ENCODE measurements around the gene MAPKAP1.

MAPKAP1 gene

DNA sequence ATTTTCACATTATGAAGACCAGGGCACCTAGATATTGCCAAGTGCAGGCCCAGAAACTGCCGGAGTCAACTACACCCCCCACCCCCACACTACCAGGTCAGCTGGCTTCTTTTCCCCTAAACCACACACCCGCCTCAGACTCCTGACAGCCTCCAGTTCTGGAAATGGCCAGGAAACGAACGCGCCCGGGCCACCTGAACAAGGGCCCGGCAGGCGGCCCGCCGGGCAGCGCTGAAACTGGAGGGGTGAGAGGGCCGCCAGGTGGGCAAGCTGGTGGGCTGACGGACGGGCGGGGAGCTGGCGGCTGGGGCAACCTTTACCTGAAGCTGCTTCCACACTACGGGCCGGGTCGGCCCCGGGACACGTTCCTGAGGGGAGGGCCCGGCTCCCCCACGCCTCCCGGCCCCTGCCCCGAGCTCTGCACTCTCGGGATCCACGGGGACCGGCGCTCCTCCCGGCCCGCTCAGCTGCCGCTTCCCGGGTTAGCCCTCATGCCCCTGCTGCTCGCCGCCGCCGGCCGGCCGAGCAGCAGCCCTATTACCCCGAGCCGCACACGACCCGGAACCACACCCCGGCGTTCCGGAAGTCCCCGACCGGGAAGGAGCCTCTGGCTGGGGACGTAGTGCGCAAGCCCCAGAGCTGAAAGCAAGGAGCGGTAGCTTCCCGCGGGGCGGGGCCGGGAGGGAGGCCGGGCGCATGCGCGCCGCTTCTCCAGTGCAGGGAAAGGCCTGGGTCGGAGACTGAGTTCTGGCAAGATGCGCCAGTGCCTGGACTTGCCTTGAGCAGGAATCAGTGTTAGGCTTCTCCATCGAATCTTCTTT lies at the start of gene MAPKAP1:
TSS of gene MAPKAP1 (minus strand) at position 558 of the 821 bp plus-strand sequence. CDS start 34,634 bp downstream, outside the sequence.
- DNase-seq = peak; percentile 70

DNA sequence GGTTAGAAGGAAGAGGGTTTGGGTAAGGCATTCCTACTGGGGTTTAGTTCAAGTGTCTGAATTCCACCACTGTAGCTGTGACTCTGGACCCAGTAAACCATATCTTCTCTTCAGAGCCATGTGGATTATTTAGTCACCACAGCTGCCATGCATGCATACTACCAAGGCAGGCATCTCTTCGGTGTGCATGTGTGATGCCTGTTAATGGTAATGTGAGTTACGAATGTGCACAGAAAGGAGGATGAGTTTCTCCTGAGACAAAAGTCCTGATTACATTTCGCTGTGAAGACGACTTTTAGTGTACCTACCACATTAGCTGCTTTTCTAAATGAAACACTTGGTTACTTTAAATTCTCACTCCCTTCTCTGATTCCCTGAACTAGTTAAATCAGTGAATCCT lies 49.5 kb upstream of the MAPKAP1 start:
- DNase-seq = no peak

DNA sequence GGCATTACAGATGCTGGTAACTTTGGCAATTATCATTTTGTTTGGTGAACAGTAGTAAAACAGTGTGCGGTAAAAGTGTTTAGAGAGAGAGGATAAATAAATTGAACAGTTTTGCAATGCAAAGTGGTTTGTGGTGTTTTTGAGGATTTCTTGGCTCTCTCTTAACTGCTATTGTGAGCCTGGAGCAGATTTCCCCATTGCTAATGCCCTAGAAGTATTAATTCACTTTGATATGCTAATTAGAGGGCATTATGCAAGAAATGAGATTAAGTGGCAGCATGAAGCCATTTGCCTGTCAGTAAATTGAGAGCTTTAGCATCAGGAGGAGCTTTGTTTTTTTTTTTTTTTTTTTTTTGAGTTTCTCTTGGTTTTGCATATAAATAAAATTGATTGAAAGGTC lies 48.3 kb upstream of the MAPKAP1 start:
- no peak for DNase-seq

DNA sequence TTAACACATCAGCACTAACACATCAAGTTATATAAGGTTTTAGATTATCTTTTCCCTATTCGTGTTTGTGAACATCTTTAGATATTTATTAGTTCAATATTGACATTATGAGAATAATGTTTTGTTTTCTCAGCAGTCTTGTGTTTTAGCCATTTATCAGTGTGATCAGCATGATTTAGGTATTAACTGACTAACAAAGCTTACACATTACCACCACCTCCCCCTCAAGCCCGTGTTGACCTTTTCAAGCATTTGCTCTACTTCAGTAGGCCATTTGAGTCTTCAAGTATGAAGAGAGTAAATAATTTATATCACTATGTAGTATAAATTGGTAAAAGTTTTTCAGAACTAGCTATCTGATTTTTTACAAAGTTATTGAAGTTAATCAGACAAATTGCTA lies 47.1 kb upstream of the MAPKAP1 start:
- no peak for DNase-seq

DNA sequence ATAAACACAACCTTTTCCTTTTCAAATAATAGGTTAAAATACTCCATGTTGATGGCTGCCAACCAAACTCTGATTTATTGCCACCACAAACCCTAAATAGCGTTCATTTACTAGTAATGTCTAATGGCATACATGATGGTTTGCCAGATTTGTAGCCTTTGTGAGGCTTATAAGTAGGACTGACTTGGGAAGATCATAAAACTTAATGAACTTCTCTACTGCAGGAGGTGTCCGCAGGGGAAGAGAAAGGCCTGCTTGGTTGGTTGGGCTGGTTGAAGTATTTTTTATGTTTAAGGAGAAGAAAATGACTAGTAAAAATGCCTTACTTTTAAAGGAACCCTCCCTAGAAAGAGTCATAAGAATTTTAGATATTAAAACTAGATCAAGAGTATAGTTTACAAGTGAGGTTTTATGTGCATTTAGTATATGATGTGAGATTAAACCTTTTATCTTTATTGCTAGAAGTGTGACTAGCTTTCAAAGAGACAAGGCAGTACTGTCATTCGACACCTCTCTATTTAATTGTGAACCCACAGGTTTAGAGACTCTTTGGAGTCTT lies 45.1 kb upstream of the MAPKAP1 start:
- DNase-seq = no peak

DNA sequence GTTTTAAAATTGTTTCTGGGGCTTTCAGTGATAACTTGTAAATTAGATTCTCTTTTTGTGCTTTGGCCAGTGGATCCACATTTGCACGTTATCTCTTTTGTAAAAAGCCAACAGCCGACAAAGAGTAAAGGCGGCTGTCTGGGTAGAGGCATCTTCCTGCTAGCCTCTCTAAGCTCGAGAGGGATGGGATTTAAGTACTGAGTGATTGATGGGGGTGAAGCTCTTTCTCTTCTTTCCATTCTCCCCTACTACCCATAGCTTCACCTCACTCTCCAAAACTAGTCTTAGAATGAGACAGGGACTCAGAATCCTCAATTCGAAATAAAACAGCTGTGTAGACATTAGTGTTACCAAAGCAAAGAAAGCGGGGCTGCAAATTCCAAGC lies 43.6 kb upstream of the MAPKAP1 start:
- DNase-seq = no peak

DNA sequence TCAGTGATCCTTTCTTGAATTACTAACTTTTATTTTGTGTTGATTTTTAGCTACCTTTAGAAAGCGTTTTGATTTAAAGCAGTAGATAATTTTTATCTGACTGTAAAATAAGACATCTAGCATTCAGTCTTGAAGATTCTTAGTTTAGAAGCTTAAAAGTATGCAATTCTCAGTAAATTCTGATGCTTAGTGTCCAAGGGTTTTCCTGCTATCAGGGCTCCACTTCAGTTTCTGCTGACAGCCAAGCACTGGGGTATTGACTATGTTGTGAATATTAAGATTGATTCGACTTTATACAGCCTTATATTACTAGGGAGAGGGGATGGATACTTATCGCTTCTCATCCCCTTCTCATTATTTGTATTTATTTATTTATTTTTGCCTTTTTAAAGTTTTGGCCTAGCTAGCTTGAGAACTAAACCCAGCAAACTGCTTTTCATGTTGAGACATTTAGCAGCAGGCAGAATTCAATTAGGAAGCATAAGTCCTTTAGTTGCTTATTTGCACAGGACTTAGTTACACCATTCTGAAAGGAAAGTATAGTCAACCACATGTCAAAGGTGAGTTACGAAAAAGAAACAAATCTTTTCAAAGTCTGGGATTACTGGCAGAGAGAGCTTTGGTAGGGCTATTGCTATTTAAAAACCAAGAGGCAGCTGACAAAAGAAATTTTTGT lies 43.1 kb upstream of the MAPKAP1 start:
- no peak for DNase-seq

DNA sequence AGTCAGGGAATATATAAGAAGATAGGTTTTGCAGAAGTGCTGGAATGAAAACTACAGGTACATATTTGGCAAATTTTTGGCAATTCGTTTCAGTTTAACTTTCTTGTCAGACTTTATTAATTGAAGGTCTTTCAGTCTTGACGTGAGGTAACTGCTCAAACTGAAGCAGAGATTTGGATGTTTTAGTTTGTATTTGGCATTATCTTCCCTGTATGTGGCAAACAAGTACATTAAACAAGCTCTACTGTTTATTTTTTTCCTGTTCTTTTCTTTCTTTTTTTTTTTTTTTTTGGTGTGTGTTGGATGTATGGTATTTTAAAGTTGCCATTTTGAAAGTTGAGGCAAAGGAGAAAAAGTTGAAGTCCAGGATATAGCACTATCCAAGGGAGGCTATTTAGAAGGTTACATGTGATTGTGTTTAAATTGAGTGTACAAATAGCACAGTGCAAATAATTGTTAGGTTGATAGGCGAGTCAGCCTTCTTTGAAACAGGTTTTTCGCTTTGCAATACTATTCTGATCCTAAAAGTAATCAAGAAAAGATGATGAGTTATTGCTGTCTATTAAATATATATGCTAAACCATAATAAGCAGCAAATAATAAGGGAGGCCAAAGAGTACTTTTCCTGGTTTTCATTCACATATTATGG lies 42.4 kb upstream of the MAPKAP1 start:
- no peak for DNase-seq

DNA sequence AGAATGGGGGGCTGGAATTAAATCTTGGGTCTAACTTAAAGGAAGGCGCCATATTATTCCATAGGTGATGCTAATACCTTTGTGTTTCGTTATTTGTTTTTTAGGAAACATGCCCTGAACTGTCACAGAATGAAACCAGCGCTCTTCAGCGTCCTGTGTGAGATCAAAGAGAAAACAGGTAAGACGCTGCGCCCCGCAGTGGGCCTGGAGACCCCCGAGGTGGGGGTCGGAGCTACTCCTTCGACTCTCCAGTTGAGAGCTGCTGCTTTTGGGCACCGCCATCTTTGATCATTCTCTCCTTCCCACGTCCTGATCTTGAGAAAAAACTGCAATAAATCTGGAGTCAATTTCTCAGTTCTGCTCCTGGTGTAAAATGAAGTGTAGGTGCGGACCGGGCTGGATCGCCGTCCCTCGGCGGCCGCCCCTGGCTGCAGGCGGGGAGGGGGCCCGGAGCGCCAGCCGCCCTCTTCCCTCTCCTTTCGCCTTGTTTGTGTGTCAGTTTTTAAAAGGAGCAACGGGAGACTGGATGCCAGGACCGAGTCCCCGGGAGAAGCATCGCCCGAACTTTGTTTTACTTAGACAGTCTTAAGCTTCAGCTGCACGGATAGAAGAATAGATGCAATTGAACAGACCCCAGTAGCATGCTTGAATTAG lies 41.6 kb upstream of the MAPKAP1 start:
- DNase-seq = no peak

DNA sequence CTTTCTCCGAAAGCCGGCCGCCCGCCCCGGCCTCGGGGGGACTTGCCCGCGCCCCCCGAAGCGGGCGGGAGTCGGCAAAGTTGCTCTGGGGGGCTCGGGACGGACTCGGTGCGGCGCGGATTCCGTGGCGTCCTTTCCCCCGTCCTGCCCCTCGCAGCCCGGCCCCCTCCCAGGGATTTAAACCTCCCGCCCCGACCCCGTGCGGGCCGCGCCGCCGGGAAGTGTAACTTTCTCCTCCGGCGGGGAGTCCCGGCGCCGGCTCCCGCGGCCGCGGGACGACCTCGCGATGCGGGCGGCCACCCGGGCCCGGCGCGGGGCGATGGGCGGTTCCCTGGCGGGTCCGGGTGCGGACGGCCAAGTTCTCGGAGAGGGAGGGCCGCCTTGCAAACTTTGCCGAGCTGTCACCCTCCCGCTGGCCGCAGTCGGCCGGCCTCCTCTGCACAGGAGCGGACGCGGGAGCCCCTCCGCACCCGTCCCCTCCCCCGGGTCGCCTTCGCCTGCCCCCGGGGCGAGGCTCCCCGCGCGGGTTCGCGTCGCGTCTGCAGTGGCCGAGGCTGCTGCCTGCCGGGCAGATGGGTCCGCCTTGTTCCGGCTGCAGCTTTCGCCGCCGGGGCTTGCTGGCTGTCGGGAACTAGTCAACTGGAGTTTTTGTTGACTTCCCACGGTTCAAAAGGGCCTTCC lies 40.9 kb upstream of the MAPKAP1 start:
- no peak for DNase-seq

DNA sequence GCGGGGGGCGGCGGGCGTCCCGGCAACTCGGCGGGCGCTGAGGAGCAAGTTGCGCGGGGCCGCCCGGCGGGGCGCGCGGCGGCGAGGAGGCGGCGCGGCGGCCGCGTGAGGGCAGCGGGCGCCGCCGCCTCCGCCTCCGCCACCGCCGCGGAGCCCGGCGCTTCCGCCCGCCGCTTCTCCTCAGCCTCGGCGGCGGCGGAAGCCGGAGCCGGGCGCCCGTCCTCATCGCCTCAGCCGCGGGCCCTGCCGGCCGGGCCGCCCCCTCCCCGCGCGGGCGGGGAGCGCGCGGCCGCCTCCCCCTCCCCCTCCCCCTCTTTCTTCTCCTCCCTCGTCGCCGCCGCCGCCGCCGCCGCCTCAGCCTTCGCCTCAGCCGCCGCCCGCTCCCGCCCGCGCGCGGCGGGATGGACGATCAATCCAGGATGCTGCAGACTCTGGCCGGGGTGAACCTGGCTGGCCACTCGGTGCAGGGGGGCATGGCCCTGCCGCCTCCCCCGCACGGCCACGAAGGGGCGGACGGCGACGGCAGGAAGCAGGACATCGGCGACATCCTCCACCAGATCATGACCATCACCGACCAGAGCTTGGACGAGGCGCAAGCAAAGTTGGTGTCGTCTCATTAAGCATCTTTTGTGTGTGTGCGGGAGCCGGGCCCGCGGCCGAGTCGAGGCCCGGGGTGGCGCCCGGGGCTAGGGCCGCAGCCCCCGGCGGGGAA lies 40.2 kb upstream of the MAPKAP1 start, which contains the start of gene PBX3:
TSS of gene PBX3 (plus strand) at position 321 of the 712 bp plus-strand sequence.
- DNase-seq = no peak

DNA sequence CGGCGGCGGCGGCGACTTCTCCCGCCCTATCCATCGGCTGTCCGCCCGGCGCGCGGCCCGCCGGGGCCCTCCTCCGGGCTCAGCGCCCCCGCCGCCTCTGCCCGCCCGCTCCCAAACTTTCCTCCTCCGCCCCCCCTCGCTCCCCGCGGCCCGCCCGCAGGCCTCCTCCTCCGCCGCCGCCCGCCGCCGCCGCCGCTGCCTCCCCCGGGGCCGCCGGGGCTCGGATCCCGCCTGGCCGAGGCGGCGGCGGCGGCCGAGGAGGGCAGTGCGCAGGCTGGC lies 39.7 kb upstream of the MAPKAP1 start:
- no peak for DNase-seq

DNA sequence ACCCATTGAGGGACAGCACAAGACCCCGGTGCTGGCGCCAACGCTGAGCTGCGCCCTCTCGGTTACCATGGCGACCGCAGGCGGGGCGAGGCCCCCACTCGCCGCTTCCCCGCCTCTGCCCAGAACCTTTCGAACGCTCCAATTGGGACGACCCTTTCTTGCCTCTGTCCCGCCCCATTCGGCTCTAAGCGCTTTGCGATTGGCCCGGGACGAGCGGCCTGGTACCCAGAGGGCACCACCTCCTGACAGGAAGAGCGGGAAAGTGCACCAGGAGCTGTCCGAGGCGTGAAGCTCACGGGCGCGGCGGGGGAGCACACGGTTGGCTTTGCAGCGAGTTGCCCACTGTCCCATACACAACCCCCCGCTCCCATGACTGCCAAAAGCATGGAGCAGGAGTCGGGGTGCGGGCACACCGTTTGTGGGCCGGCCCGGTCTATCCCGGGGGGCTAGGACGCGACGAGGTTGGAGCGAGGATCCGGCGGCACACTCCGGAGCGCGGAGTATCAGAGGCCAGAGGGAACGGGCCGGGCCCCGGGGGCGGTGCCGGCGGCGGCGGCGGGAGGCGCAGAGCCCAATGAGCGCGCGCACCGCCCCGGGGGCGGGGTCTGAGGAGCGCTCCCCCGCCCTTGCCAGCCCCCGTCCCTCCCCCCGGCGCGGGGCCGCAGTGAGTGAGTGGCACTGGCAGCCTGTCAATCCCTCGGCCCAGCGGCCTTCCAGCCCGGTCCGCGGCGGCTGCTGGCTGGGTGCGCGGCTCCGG lies 39.2 kb upstream of the MAPKAP1 start:
- peak; percentile 96 for DNase-seq

DNA sequence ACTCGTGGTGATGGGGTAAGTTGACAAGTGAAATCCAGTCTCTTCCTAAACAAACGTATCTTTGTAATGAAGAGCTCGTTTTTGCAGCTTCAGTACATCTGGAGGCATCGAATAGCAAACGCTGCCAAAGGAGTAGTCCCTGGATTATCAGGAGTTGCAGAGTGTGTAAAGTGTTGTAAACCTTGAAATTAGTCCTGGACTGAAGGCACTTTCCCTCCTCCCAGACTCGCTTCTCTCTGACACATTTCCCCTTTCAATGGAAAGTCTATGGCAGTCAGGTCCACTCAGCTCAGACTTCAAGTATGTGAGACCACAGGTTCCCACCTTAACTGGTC lies 38.6 kb upstream of the MAPKAP1 start:
- no peak for DNase-seq

DNA sequence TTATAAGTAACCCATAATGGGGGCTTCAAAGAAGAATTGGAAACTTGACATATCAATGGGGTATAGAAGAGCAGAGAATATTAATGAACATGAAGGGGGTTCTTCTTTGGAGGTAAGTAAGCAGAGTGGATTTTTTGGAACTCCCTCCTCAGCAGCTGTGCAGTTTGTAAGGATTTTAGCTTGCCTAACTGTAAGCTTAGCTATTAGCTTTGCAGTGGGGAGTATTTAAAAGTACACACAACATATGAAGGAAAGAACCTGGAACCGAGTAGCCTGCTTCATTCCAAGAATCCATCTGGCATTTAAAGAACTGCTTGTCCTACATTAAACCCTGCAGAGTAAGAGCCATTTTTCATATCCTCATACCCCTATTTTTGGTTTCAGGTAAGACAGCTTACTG lies 38.0 kb upstream of the MAPKAP1 start:
- no peak for DNase-seq

DNA sequence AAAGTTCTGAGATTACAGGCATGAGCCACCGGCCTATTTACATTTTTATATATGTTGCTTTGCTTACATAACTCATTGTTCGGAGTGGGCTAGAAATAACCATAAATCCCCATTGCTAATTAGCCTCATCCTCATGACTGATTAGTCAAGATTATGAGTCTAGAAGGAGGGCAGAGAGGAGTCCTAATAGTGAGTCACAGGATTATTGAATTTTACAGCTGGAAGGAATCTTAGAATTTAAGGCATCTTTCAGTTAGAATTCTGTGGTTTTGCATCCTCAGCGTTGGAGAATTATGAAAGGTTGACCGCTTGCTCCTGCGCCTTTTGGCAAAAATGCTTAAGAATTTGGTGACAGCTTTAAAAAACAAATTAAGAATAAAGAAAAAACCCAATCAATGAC lies 37.6 kb upstream of the MAPKAP1 start:
- no peak for DNase-seq

DNA sequence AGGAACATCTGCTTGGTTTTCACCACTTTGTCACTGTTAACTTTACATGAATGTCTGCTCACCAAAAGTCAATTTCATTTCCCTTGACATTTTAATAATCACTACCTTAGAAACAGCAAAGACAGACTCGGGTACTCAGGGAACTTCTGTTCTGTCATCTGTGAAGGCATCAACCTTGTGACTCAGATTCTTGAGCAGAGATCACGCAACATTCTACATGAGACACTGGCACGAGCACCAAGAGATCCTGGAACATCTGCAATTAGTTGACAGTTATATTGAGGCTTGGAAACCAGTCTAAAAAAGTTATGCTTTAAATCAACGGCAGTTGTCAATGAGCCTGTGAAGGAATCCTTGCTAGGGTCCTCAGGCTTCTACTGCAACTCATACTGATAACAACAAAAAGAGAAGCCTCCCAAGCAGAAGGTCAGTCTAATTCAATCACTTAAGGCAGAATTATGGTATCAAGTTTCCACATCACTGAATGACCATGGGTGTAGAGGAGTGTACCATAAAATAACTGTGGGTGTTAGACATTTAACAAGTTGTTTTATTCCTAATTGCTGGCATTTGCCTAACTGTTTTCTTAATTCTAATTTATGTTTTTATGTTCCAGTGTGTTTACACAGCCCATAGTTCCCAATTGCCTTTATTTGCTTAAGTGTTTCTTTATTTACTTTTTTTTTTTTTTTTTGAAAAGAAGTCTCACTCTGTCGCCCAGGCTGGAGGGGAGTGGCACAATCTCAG lies 36.8 kb upstream of the MAPKAP1 start:
- DNase-seq = no peak

DNA sequence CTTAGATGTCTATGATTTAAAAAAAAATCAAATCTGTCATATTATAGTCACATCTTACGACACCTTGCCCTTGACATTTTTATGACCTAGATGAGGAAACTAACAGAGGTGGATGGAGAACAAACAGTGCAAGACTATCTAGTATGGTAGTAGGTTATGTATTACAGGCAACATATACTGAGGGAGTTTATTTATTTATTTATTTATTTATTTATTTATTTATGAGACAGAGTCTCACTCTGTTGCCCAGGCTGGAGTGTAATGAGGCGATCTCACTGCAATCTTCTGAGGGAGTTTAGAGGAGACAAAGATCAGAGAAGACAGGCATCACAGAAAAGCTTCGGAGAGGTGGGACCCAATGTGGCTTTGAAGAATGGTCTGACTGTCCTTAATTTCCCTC lies 35.6 kb upstream of the MAPKAP1 start:
- DNase-seq = no peak

DNA sequence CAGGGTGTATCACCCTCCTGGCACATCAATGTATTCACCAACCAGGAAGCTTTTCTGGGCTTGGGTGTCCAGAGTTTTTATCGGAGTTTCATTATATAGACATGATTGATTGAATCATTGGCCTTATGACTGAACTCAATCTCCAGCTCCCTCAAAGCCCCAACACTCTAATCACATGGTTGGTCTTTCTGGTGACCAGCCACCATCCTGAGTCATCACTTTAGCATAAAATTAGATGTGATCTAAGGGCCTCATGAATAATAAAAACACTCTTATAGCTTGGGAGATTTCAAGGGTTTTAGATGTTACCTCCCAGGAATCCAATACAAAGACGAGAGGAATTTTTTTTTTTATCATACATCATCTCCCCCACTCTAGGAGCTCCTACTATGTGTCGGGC lies 32.4 kb upstream of the MAPKAP1 start:
- no peak for DNase-seq

DNA sequence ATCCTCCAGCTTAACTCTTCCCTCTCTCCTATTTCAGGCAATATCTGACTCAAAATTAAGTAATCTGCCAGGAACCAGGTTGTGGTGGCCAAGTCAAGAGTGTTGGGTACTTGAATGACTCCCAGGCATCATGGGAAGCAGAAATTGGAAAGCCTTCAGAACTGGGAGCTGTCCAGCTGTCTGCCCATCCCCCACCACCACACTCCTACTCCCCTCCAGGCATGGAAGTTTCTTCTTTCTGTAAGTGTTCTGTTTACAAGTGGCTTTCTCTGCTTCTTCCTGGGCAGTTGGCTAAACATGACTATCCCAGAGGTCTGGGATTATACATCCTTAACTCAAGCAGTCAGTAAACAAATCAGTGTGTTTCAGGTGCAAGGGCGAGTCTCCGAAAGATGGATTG lies 25.6 kb upstream of the MAPKAP1 start:
- DNase-seq = no peak

DNA sequence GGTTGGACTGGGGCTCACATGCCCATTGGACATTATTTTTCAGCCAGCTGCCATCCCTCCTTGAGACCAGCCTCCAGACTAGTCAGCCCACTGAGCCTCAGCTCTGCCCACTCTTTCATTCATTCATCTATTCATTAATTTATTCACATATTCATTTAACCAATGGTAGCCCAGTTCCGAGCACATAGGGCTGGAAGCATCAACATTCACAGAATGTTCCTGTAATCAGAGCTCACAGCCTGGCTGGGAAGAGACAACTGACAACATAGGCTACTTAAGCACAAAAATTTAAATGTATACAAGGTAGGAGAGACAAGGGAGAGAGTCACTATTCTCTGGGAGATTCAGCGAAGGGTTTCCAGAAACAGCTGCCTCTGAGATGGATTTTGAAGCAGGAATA lies 23.2 kb upstream of the MAPKAP1 start:
- DNase-seq = no peak
